ENCODE measurements around the gene FHDC1.

Gene FHDC1

GRCh38 chr4:152997771-152998487, 61.8 kb downstream of the FHDC1 start:
- in situ Hi-C loops (cut with MboI; ENCODE audit: low pct_unique_long_range_greater_than_20kb, low sequenced_read_pairs, unreplicated experiment), result no loop called here
- TF ChIP-seq CTCF (IDR thresholded peaks at IDR 0.05; ENCODE audit: extremely low read depth, insufficient read depth, missing control alignments), result no peak
- no peak for DNase-seq (ENCODE audit: low spot score)

GRCh38 chr4:152998861-152999260, 62.7 kb downstream of the FHDC1 start:
- no peak for TF ChIP-seq CTCF (IDR thresholded peaks at IDR 0.05; ENCODE audit: extremely low read depth, insufficient read depth, missing control alignments)
- in situ Hi-C loops (cut with MboI; ENCODE audit: low pct_unique_long_range_greater_than_20kb, low sequenced_read_pairs, unreplicated experiment), result no loop called here
- DNase-seq (ENCODE audit: low spot score), result no peak

GRCh38 chr4:152999346-153000075, 63.4 kb downstream of the FHDC1 start:
- no peak for TF ChIP-seq CTCF (IDR thresholded peaks at IDR 0.05; ENCODE audit: extremely low read depth, insufficient read depth, missing control alignments)
- in situ Hi-C loops (cut with MboI; ENCODE audit: low pct_unique_long_range_greater_than_20kb, low sequenced_read_pairs, unreplicated experiment), result no loop called here
- DNase-seq (ENCODE audit: low spot score), result no peak

DNA sequence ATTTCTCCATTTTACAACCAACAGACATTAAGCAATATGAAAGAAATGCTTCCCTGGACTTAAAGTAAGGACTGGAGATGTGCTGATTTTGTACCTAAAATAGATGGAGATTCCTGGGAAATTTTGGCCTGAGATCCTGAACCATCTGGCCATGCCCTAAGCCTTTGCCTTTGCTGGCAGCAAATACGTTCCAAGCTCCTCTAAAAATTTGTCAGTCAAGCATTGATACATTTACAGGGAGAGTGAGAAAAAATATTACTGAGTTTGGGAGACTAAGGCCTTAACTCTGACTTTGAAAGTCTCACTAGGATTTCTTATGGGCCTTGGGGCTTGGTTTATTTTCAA, 63.9 kb downstream of the FHDC1 start:
- in situ Hi-C loops (cut with MboI; ENCODE audit: low pct_unique_long_range_greater_than_20kb, low sequenced_read_pairs, unreplicated experiment), result no loop called here
- no peak for TF ChIP-seq CTCF (IDR thresholded peaks at IDR 0.05; ENCODE audit: extremely low read depth, insufficient read depth, missing control alignments)
- DNase-seq (ENCODE audit: low spot score), result no peak

DNA sequence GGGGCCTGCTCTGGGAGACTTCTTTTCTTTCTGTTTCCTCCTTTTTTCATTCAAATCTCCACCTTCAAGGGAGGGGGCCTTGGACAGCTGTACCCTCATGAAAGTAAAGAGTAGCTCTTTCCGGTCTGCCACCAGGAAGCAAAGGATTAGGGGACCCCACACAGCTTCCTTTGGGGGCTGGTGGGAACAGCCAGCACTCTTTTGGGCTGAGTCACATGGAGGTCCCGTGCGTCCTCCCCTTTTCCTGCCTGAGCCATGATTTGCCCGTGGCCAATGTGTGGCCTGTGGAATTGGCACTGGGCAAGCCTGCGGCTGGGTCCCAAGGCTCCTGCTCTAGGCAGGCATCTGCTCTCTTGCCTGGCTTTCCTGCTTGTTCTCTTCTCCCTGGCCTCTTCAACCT, 65.5 kb downstream of the FHDC1 start:
- in situ Hi-C loops (cut with MboI; ENCODE audit: low pct_unique_long_range_greater_than_20kb, low sequenced_read_pairs, unreplicated experiment), result no loop called here
- TF ChIP-seq CTCF (IDR thresholded peaks at IDR 0.05; ENCODE audit: extremely low read depth, insufficient read depth, missing control alignments), result no peak
- DNase-seq (ENCODE audit: low spot score), result no peak

DNA sequence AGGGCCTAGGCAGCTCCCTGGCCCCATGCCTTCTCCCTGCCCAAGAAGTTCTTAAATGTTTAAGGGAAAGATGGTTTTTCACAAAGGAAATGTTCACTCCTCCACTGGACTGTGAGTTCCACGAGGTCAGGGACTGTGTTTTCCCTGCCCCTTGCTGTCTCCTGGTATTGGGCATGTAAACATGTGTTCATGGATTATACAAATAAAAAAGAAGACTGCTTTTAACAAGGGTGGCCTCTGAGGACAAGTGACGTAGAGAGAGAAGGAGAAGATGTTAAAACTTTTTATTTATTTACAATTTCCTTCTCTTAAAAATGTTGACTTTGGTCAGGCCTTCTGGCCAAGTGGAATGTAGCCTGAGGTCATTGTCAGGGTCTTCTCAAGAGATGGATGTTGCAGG, 66.0 kb downstream of the FHDC1 start:
- DNase-seq (ENCODE audit: low spot score), result no peak
- TF ChIP-seq CTCF (IDR thresholded peaks at IDR 0.05; ENCODE audit: extremely low read depth, insufficient read depth, missing control alignments), result no peak
- in situ Hi-C loops (cut with MboI; ENCODE audit: low pct_unique_long_range_greater_than_20kb, low sequenced_read_pairs, unreplicated experiment), result no loop called here
